SKM-1 treated with dmso at 0.1 percent for 144 hours (cell line): ENCODE measurements around the gene HS2ST1.

Experiments
- DNase-seq: peaks from one replicate; lab custom pipeline; 2025; ENCODE audit not compliant: unreplicated experiment; lab: John Stamatoyannopoulos, UW

HS2ST1 gene

DNA sequence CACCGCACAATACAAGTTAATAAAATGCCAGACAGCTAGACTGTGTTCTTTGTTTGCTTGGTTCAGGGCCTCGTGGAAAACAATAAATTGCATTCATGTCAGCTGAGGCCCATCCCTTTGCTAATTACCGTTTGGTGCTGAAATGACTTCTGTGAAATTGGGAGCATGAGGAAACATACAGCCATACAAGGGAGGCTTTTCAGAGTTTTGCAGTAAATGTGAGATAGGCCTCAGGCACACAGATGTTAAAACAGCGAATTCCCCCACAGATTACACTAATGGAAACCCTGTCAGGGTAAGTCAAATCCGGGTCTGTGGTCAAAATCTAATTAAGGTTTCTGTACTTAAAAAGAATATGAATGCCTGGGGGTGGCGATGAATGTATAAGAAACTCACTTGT is 240.7 kb downstream of the HS2ST1 start:
- no peak for DNase-seq

GRCh38 chr1:87155648-87156047 is 241.2 kb downstream of the HS2ST1 start:
- DNase-seq = no peak

- no peak for DNase-seq
Measured at GRCh38 chr1:87156124-87156523, 241.7 kb downstream of the HS2ST1 start.

DNA sequence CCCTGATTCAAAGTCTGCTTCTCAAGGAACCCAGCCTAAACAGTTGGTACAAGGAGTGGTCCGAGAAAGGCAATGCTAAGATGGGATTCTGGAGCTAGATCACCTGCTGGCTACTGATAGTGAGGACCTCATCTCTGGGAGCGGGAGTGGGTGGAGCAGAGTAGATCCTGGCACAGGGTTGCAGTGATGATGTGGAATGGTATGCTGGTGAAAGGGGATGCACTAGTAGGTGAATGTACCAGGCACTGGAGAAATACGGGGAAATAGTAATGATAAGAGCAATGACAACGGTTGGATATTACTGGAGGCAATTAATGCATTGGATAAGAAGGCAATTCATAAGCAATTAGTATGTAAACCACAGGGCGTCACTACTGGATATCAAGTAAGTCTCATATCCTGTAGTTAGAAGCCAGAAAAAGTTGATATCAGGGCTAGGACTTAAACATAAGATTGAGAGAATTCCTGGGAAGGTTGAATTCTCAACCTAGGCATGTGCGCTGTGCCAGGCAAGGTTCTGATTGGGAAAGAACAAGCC is 245.0 kb downstream of the HS2ST1 start:
- no peak for DNase-seq
